ENCODE measurements around the gene REPS1.
"Not testable (repeated sequence)": the region's sequence is repeated elsewhere in the genome, so short reads cannot be mapped to it uniquely, and the experiment has no call there.

REPS1 gene

GRCh38 chr6:138999949-139000725 lies 12.1 kb upstream of the REPS1 start:
- ATAC-seq = no peak

GRCh38 chr6:138997136-138997535 lies 9.1 kb upstream of the REPS1 start:
- no peak for ATAC-seq

- no peak for ATAC-seq
Observed at GRCh38 chr6:138996524-138996923, 8.5 kb upstream of the REPS1 start.

GRCh38 chr6:138993410-138993809 lies 5.4 kb upstream of the REPS1 start:
- ATAC-seq = not testable (repeated sequence)

- ATAC-seq = not testable (repeated sequence)
Observed at GRCh38 chr6:138992965-138993364, 4.9 kb upstream of the REPS1 start.

- no peak for ATAC-seq
Observed at GRCh38 chr6:138991206-138991605, 3.2 kb upstream of the REPS1 start.

- ATAC-seq = no peak
Observed at GRCh38 chr6:138989098-138989983, 1.3 kb upstream of the REPS1 start.

GRCh38 chr6:138988469-138988834 lies 399 bp upstream of the REPS1 start:
- ATAC-seq = peak; percentile 4 to 5

- no peak for ATAC-seq
Observed at GRCh38 chr6:138987080-138987642, 892 bp downstream of the REPS1 start.

- peak in 1 of 2 donors; percentile 21 for ATAC-seq
Observed at GRCh38 chr6:138986578-138986977, 1.5 kb downstream of the REPS1 start.

- ATAC-seq = no peak
Observed at GRCh38 chr6:138981416-138981815, 6.6 kb downstream of the REPS1 start.

GRCh38 chr6:138979813-138980668 lies 8.0 kb downstream of the REPS1 start:
- no peak for ATAC-seq

- ATAC-seq = no peak
Observed at GRCh38 chr6:138979365-138979764, 8.7 kb downstream of the REPS1 start.

GRCh38 chr6:138978229-138978628 lies 9.8 kb downstream of the REPS1 start:
- no peak for ATAC-seq

GRCh38 chr6:138977646-138978167 lies 10.3 kb downstream of the REPS1 start:
- ATAC-seq = no peak

- ATAC-seq = no peak
Observed at GRCh38 chr6:138977242-138977641, 10.8 kb downstream of the REPS1 start.

GRCh38 chr6:138975815-138976214 lies 12.2 kb downstream of the REPS1 start:
- ATAC-seq = no peak

- ATAC-seq = no peak
Observed at GRCh38 chr6:138973466-138974153, 14.4 kb downstream of the REPS1 start.

- no peak for ATAC-seq
Observed at GRCh38 chr6:138972226-138972665, 15.8 kb downstream of the REPS1 start.

- no peak for ATAC-seq
Observed at GRCh38 chr6:138971601-138972000, 16.5 kb downstream of the REPS1 start.

GRCh38 chr6:138970856-138971425 lies 17.1 kb downstream of the REPS1 start:
- ATAC-seq = peak; percentile 81 to 94
